NK-92 treated with Interleukin-12 subunit alpha and Interleukin-12 subunit beta, amount 100 ng/mL, for 24 hours (cell line): ENCODE data around the gene GLT6D1.

Experiments used
- DNase-seq: peaks from one replicate; lab custom pipeline; 2025; lab: John Stamatoyannopoulos, UW

GLT6D1 gene

DNA sequence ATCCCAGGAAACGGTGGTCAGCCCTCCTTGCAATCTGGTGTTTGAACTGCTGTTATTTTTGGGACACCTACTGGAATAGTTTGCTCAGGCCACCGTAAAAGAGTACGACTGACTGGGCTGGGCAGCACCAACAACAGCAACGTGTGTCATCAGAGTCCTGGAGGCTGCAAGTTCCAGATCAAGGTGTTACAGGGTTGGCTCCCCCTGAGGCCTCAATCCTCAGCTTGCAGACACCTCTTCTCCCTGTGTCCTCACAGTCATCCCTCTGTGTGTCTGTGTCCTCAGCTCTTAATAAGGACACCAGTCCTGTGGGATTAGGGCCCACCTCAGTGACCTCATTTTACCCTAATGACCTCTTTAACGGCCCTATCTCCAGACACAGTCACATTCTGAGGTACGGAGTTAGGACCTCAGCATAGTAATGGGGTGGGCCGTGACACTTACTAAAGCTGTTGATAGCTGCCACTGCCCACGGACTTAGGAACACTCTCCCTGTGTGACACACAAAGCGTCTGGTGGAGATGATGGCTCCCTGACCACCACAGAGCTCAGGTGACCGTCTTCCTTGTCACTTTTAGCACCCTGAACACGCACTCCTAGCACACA, 16.8 kb downstream of the GLT6D1 start:
- DNase-seq = no peak

- no peak for DNase-seq
These were observed 18.8 kb downstream of the GLT6D1 start for GRCh38 chr9:135620558-135620957.

- no peak for DNase-seq
These were observed 19.8 kb downstream of the GLT6D1 start for GRCh38 chr9:135619599-135619886.

DNA sequence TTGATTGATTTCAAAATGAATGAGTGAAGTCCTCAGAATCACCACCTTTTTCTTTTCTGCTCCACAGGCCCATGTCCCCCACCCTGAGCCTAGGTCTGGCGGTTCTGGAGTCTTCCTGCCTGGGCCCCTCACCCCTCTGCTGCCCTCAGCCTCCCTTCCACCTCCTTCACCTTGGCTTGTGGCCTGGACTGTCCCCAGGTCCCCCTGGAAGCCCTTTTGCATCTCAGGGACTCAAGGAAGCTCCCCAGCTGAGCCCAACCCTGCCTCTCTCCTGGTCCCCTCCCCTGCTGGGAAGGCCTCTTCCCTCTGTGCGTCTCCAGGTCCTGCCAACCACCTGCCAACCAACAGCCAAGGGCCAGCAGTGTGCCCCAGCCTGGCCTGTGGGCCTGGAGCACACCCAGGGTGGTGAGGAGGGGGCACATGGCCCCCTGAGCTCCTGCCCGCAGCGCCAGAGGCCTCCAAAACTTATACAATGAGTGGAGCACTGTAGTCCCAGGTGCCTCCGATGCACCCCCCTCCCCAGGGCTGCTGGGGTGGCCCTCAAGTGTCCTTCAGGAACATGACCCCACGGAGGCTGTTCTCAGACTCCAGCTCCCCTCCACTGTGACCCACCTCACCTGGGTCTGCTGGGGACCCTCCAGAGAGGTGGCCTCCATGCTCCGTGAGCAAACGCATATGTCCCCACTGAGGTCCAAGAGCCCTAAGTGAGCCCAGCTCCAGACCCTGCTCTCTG, 20.3 kb downstream of the GLT6D1 start:
- no peak for DNase-seq

- no peak for DNase-seq
These were observed 21.3 kb downstream of the GLT6D1 start for GRCh38 chr9:135617991-135618411.

GRCh38 chr9:135617538-135617900, 21.8 kb downstream of the GLT6D1 start:
- DNase-seq = no peak

GRCh38 chr9:135616619-135617537, 22.5 kb downstream of the GLT6D1 start:
- DNase-seq = no peak

- no peak for DNase-seq
These were observed 23.4 kb downstream of the GLT6D1 start for GRCh38 chr9:135615666-135616618.

DNA sequence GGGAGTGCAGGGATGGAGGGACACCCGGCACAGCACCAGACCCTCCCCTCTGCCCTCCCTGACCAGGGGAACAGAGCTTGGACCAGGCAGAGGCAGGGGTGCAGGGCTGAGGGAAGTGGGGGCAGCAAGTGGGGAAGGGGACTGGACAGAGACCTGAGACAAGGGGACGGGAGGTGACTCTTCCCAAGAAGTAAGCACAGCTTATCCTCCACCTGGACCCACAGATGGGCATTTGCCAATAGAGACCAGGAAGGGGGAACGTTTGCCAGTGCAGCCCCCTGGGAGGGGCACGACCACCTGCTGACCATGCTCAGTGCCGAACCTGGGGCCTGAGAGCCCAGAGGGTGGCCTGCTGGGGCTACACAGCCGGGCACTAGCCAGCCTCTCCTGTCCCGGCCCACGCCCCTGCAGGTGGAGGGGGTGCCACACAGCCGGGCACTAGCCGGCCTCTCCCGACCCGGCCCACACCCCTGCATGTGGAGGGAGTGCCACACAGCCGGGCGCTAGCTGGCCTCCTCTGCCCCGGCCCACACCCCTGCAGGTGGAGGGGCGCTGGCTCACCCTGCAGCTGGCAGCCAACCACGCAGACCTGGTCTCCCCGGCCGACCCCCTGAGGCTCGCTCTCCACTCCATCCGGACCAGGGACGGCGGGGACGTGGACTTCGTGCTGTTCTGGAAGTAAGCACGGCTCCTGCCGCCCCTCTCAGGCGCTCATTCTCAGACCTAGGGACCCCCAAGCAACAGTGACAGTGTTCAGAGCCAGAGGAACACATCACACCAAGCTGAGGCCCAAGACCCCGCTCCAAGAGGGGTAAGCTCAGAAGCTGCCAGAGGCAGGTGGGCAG, 24.3 kb downstream of the GLT6D1 start:
- DNase-seq = no peak

DNA sequence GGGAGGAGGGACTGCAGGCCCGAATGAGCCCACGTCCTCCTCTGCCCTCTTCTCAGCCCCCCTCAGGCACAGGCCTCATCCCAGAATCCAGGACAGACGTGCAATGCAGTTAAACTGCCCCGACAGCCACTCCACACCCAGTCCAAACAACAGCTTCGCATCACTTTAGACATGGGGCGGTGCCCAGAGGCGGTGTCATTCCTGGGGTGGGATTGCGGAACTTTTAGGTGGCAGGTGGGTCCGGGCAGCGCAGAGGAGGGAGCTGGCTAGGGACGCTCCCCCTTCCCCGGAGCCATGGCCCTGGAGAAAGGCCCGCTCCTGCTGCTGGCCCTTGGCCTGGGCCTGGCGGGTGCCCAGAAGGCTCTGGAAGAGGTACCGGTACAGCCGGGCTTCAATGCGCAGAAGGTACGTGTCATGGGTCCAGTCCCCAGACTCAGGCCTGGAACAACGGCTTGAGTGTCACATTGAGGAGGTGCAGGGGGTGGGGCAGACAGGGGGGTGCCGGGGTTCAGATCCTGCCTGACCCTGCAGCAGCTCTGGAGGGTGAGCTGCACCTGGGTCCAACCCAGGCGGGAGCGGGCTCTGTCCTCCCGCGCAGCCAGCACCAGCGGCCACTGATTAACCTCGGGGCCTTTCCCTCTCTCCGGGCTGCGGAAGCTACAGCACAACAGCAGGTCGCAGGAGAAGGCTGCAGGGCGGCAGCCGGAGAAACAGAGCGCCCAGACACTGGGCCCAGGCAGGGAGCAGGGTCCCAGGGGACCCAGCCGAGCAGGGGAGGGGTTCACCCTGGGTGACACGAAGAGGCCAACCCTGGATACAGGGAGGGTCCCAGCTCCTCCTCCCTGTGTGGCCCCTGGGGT, 25.2 kb downstream of the GLT6D1 start:
- DNase-seq = no peak

DNA sequence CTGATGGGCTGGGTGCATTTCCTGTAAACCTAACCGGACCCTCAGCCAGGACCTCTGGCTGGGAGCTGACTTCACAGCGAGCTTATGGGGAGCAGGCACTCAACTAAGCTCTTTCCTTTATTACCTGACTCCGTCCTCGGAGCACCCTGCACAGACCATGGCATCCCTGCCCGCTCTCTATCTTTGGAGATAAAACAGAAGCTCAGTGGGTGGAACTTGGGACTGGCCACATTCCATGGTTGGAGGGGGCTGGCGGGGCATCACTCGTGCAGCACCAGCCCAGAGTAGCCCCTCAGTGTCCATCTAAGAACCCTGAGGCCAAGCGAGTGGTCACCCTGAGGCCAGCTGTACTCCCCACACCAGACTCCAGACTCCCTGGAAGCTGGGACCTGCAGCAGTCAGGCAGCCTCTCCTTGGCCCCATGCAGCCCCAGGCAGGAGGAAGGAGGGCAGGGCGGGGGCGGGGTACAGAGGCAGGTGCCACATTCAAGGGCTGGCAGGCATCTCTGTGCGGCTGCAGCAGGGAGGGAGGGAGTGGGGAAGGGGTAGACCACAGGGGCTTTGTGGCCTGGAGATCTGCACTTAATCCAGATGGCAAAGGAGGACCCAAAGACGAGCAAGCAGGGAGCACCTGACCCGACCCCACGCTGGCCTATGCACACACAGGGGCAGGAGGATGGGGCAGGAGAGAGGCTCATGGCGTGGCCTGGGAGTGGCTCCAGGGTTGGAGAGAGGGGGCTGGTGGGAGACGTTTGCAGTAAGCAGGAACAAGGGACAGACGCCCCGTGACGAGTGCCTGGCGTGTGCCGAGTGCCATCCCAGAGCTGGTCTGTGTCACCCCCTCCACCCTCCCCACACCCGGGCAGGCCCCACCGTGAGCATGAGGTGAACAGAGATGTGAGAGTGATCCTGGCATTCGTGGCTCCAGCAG, 26.1 kb downstream of the GLT6D1 start:
- no peak for DNase-seq

GRCh38 chr9:135612437-135612836, 26.9 kb downstream of the GLT6D1 start:
- DNase-seq = no peak

- no peak for DNase-seq
These were observed 27.5 kb downstream of the GLT6D1 start for GRCh38 chr9:135611875-135612209.

DNA sequence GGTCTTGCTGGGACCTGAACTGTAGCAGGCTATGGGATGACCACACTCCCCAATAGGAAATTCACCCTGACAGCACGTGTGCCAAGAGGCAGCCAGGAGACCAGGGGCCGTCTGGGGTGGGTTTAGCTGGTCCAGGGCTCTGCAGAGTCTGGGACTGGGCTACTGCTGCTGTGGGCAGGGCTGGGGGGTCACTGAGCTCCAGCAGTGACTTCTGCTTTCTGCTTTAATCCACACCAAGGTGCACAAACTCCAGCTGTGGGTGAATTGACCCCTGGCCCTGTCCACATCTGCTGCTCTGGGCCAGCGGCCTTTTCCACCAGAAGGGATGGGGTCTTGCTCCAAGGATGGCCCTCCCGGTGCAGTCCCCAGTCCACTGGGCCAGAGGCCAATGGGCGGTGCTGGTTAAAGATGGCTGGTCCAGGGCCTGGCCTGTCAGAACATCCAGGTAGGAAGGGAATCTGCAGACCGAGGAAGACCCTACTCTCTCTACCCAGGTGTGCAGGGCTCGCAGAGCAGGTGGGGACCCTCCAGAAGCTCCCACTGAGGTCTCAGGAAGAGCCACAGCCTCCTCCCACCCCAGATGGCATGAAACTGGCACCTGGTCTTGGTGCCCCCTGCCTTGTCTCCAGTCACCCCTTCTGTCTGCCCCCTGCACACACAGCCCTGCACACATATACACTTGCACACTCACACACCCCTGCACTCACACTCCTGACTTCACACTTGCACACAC, 28.0 kb downstream of the GLT6D1 start:
- no peak for DNase-seq

GRCh38 chr9:135610290-135611141, 28.8 kb downstream of the GLT6D1 start:
- DNase-seq = no peak

DNA sequence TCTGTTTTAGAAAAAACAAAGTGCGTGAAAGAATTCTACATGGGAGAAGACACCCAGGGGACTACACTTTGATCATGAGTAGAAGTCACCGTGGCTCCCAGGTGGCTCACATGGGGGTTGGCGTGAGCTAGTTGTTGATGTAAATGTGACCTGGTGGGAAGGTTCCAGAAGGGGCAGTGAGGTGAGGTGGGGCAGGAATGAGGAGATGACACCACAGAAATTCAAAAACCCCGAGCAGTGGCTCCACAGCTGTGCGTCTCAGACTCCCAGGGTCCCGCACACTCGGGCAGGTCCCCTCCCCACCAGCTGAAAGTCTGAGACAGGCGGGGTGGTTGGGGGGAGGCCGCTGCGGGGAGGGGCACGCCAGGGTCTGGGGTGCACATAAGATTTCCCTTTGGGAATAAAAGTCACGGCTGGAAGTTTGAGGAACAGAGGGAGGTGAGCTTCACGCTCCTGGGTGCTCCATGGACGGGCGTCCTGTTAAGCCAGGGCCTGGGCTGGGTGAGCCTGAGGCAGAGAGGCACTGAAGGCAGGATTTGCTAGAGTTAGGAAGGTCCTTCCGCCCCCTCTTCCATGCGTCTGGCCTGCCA, 29.9 kb downstream of the GLT6D1 start:
- no peak for DNase-seq

GRCh38 chr9:135608999-135609317, 30.4 kb downstream of the GLT6D1 start:
- no peak for DNase-seq
